Raji (cell line): ENCODE results near the gene PRPF18.

Experiments
- POLR2A ChIP-seq: IDR thresholded peaks from 2 replicates; pipeline ENCODE4 v1.6.1; 2011; ENCODE audit warnings: low read depth, low read length, control low read depth; ENCODE audit not compliant: insufficient read depth

PRPF18 gene

GRCh38 chr10:13669182-13669855, 82.6 kb downstream of the PRPF18 start:
- no peak for TF ChIP-seq POLR2A

- no peak for TF ChIP-seq POLR2A
Observed at GRCh38 chr10:13669901-13670300, 83.1 kb downstream of the PRPF18 start.

GRCh38 chr10:13670311-13670710, 83.5 kb downstream of the PRPF18 start:
- TF ChIP-seq POLR2A: no peak

- no peak for TF ChIP-seq POLR2A
Observed at GRCh38 chr10:13671904-13672303, 85.1 kb downstream of the PRPF18 start.

GRCh38 chr10:13672548-13672947, 85.8 kb downstream of the PRPF18 start:
- TF ChIP-seq POLR2A: no peak

GRCh38 chr10:13673156-13673555, 86.4 kb downstream of the PRPF18 start:
- TF ChIP-seq POLR2A: no peak

- TF ChIP-seq POLR2A: no peak
Observed at GRCh38 chr10:13674645-13675588, 88.2 kb downstream of the PRPF18 start.

- no peak for TF ChIP-seq POLR2A
Observed at GRCh38 chr10:13678101-13678843, 91.5 kb downstream of the PRPF18 start.
